Measurements from ENCODE around the gene PLPP1.

The PLPP1 gene

DNA sequence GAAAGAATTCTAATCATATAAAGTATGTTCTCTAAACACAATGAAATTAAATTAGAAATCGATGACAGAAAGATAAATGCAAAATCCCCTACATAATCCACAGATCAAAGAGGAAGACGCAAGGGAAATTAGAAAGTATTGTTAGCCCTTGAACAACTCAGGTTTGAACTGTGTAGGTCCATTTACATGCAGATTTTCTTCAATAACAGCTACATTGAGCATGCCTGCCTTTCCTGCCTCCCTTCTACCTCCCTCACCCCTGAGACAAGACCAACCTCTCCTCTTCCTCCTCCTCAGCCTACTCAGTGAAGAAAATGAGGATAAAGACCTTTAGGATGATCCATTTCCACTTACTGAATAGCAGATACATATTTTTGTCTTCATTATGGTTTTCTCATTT is 75.2 kb downstream of the PLPP1 start:
- H3K4me3 ChIP-seq (ENCODE audit: low read depth, low read length) = no peak overlapping the region

DNA sequence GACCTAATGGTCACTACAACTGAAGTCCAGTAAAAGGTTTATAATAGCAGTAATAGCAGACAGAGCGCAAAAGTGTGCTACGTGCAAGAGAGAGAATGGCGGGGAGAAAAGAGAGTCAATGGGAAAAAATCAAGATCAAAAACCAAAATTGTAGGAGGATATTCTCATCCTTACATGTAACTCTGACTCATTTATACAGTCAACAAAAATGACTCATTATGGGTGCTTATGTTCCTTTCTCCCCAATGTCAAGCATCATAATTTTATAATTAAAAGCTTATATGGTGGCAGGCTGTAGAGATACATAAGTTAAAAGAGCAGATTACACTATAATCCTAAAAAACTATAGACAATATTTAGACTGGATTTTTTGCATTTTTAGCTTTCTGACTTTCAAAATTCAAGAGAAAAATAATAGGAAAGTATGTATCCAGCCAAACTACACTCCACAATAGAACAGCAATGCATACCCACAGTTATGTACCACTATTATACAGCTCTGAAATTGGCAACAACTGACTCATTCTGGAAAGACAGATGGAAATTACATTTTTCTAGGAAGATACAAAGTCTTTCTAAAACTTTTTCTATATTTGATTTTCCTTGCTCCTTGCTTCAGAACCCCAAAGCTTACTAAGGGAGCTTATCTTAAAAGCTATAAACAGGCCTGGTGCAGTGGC is 78.4 kb downstream of the PLPP1 start:
- no peak for DNase-seq (ENCODE audit: low read depth)
- no peak overlapping the region for H3K4me3 ChIP-seq (ENCODE audit: low read depth, low read length)

More for the DNA sequence above, 75.2 kb downstream of the PLPP1 start:
- no peak for DNase-seq (ENCODE audit: low read depth)

DNA sequence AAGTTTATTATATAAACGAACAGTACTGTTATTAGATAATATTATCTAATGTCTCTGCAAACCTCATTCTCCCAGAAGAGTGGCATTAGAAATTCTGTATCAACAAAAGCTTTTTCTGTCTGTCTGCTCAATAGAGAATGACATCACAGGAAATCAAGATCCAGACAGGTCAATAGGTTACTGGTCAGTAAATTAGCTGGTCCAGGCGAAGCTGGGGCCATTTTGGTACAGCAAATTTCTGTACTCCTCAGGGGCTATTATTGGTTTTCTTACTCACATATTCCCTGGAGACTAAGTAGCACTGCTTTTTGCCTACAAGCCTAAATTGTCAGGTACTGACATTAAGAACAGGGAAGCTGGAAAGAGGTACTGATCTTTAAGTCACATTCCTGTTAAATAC is 80.5 kb downstream of the PLPP1 start:
- no peak overlapping the region for H3K4me3 ChIP-seq (ENCODE audit: low read depth, low read length)
- no peak for DNase-seq (ENCODE audit: low read depth)

DNA sequence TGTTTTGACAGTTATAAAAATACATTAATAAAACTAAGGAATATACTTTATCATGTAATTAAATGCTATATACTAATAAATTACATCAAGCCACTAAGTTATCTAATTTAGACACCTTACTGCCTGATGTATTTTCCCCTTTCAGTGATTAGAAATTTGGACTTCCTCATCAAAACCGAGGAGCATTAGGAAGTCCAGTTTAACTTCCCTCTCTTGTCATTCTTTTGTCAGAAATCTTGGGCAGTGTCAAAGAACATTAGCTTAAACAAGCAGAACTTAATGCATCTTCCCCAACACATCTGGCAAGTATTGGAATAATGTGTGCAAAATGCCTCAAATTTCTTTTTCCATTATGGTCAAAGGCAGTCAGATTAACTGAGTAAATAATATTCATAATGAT is 81.6 kb downstream of the PLPP1 start:
- no peak for DNase-seq (ENCODE audit: low read depth)
- H3K4me3 ChIP-seq (ENCODE audit: low read depth, low read length) = no peak overlapping the region

DNA sequence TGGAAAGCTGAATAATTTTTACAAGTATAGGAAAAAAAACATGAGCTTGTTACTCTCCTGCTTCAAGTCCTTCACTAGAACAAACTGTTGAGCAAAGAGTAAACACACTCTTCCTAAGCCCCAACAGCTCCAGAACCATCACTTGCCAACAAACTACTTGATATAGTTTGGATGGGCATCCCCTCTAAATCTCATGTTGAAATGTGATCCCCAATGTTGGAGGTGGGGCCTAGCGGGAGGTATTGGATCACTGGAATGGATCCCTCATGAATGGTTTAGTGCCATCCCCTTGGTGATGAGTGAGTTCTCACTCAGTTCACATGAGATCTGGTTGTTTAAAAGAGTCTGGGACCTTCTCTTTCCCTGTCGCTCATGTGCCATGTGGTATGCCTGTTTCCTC is 82.8 kb downstream of the PLPP1 start:
- no peak overlapping the region for H3K4me3 ChIP-seq (ENCODE audit: low read depth, low read length)
- DNase-seq (ENCODE audit: low read depth) = no peak

DNA sequence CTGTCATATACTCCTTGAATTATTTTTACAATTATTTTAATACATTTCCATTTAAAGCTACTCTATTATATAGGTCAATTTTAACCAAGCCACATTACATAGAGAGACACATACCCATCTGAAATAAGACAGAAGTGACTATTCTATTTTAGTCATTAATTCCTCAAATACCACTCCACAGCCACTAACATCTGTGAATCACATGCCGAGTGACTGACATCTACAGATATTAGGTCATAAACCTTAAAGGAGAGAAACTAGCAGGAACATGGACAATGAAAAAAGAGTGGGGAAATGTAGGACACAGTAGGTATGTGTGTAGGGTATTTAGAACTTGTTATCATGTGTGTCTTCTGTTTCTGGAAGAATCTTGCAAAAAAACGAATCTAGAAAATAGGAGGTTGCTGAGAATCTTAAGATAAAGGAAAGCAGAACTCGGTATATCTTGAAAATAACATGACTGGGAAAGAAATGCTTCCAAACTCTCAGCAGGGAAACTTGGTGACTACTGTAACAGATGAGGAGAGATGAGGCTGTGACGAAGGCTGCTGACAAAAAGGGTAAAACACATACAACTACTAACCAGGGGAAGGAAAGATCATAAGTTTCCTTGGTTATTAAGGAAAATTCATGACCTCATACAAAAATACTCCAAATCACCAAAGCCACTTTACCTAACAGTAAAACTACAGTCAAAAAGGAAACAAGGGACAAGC is 84.6 kb downstream of the PLPP1 start:
- no peak for DNase-seq (ENCODE audit: low read depth)
- no peak overlapping the region for H3K4me3 ChIP-seq (ENCODE audit: low read depth, low read length)

DNA sequence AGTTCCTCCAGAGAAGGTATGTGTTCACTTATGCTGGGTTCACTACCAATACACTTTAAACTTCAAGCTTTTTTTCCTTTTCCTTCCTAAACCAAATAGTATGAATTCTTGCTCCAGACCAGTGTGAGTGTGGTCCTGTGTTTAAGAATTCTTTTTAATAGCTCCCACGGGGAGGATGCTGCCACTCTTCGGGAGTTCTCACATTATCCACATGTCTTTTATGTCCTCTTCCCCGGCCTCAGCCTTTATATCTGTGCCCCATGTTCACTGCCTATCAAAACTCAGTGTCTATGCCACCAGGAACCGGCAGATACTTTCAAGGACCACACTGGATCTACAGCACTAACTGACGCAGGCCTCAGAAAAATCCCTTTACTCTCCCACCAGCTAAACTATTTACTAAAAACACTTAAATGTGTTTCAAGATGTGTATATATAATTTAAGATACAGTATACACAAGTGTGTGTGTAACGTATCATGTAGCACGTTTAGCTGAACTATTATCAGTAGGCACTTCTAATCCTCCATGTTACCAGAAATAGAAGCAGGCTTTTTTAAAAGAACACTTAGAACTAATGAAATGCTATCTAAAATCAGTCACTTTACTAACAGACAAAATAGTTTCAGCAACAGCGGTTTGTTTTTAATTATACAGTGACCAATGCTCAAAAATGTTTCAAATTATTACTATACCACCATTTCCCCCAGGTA is 88.0 kb downstream of the PLPP1 start:
- DNase-seq (ENCODE audit: low read depth) = no peak

DNA sequence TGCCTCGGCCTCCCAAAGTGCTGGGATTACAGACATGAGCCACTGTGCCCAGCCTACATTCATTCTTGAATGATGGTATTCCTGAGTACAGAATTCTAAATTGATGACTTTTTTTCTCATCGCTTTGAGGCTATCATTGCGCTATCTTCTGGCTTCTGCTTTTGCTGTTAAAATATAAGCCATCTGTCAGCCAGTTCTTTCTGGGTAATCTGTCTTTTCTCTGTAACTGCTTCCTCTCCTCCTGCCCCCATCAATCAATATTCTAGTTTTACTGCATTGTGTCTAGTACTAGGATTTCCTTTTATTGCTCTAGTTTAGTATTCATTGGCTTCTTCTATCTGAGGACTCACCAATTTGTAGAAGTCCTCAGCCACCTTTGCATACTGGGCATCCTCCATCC is 89.0 kb downstream of the PLPP1 start:
- H3K4me3 ChIP-seq (ENCODE audit: low read depth, low read length) = no peak overlapping the region
- DNase-seq (ENCODE audit: low read depth) = no peak

More for the DNA sequence above, 88.0 kb downstream of the PLPP1 start:
- H3K4me3 ChIP-seq (ENCODE audit: low read depth, low read length) = no peak overlapping the region

DNA sequence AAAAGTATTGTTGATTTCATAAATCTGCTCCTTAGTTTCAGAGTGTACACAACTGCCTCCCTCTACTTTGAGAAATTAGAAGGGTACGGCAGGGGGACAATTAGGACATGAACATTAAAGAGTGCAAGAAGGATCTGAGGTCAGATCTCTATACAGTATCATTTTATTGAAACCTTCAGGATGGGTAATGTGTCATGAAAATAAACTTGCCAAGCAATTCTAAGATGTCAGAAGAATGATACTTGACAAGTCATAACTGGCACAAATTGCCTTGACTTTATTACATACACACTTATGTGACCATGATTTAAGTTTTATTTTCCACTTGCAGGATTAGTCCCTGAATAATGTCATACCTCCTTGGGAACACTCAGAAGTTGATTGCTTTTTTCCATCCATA is 92.8 kb downstream of the PLPP1 start:
- no peak overlapping the region for H3K4me3 ChIP-seq (ENCODE audit: low read depth, low read length)
- no peak for DNase-seq (ENCODE audit: low read depth)

DNA sequence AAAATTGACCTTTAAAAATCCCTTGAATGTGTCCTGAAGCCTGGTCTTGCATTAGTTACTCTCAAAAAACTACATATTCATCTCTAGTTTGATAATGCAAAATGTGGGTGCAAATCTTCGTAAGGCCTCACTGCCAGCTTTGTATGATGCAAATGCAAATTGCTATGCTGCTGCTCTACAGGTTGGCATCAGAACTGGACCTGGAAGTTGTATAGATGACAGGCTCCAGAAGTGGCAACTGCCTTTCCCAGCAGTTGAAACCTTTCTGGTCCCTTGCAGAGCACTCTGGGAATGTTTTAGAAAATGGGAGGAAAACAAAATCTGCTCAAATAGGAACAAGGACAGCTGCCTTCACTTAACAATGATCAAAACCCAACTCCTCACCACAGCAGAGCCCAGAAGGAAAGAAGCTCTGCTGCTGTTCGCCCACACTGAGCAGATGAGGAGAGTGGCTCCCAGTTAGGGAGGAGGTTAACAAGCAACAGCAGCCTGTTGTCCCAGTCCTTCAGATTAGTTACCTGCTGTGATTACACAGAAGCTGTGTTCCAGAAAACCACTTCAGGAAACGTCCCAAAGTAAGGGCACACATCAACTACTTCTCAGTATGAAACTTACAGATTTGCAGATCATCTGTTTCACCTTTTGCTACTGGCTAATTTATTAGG is 93.5 kb downstream of the PLPP1 start:
- no peak overlapping the region for H3K4me3 ChIP-seq (ENCODE audit: low read depth, low read length)
- no peak for DNase-seq (ENCODE audit: low read depth)

DNA sequence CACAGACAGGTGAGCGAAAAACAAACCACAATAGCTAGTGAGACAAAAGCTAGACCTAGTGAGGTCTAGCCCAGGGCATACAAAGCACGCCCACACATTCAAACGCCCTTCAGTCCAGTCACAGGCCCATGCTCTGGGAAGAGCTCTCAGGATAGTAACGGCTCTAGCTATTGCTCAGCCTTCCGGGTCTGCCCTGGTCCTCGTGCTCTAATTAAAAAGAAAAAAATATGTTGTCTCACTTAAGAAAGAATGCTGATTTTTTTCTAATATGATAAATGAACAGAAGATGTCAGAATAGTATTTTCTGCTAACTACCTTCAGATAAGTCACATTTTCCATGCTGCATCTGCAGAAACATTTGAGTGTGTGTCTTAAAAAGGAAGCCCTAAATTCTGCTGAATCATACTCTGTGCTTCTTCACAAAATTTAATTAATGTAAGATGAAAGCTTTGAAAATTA is 94.5 kb downstream of the PLPP1 start:
- no peak for DNase-seq (ENCODE audit: low read depth)
- no peak overlapping the region for H3K4me3 ChIP-seq (ENCODE audit: low read depth, low read length)

DNA sequence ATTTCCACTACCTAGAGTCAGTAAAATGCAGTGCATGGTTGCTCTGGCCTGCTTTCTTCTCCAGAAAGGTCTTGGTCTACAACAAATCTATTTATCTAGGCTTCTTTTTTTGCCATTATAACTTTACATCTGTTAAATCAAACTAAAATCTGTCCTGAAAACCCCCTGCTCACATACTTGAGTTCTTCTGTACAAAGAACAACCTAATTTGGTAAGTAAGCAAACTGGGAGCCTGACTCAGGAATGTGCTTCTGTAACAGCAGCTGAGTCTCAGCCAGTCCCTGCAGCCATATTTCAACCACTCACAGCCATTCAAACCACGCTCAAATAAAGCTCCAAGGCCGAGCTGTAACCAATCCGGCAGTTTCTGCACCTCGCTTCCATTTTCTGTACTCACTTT is 95.8 kb downstream of the PLPP1 start:
- DNase-seq (ENCODE audit: low read depth) = peak; percentile 49
- no peak overlapping the region for H3K4me3 ChIP-seq (ENCODE audit: low read depth, low read length)

DNA sequence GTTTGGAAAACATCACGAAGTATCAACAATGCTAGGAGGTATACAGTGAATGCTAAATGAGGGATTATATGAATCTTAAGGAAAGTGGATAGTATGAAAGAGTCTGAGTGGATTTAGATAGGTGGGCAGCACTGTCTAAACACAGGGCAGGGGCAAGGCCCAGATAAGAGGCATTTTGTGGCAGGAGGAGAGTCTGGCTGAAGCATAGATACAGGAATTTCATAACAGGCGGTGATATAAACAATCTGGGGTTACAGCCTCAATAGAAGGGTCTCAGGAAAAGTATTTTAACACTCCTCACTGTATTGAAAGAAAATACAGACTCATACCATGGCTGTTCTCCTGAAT is 96.9 kb downstream of the PLPP1 start:
- no peak for DNase-seq (ENCODE audit: low read depth)
- H3K4me3 ChIP-seq (ENCODE audit: low read depth, low read length) = no peak overlapping the region

DNA sequence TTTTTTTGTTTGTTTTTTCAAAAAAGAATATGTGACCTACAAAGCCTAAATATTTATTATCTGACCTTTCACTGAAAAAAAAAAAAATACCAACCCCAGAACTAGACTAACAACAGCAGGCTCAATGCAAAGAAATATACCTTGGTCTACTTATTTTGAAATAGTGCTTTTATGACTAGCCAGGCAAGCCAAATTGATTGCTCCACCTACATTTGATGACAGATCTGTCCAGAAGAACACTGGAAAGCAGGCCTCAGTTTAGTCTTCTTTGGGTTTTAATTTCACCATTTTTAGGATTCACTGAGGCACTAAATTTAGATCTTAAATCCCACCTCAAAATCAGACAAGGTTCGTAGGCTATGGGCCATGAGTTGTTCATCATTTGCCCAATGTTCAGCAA is 97.3 kb downstream of the PLPP1 start:
- DNase-seq (ENCODE audit: low read depth) = no peak
- H3K4me3 ChIP-seq (ENCODE audit: low read depth, low read length) = no peak overlapping the region

DNA sequence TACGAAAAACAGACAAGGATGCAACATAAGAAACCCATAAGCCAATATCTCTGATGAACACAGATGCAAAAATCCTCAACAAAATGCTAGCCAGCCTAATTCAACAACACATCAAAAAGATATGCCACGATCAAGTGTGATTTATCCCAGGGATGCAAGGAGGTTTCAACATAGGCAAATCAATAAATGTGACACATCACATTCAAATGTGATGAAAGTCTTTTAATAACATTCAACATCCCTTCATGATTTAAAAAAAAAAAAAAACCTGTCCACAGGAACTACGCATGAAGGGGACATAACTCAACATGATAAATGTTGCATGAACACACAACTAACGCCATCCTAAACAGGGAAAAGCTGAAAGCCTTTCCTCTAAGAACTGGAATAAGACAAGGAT is 102.2 kb downstream of the PLPP1 start:
- no peak overlapping the region for H3K4me3 ChIP-seq (ENCODE audit: low read depth, low read length)
- DNase-seq (ENCODE audit: low read depth) = no peak

DNA sequence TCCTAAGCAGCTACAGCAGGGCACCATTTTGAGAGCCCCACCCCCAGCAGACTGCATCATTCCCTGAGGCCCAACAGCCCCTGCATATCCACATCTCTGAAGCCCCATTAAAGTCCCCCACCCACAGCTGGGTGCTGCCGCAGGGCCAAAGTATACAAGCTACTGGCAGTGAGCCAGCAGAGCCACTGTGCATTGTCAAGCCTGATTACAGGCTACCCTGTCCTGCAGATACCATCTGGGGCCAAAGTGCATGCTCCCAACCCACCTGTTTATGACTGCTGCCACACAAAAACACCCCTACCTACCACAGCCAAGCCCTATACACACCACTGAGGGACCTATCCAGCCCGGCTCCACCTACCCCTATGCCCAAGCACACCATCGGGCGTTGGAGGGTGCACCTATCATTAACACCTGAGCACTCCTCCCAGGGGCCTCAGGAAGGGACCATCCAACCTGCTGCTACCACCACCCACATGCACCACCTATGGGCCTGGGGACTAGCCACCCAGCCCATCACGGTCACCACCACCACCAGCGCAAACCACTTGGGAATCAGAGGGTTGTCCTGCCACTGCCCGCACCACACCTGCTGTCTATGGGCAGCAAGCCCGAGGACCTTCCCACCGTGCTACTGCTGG is 105.0 kb downstream of the PLPP1 start:
- no peak overlapping the region for H3K4me3 ChIP-seq (ENCODE audit: low read depth, low read length)
- DNase-seq (ENCODE audit: low read depth) = no peak

DNA sequence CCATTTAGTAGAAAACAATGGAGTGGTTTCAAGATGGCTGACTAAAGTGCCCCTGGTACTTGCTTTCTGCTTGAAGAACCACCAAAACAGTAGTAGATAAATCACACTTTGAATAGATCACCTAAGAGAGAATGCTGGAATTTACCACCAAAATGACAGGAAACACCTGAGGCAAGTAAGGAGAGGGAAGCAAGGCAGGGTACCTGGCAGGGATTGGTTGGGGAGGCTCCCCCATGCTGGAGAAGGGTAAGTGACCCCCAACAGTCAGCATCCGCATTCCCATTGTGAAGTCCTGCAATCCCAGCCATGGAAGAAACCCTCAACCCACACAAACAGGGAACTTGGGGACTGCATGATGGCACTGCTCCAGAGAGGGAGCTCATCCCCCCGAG is 105.5 kb downstream of the PLPP1 start:
- DNase-seq (ENCODE audit: low read depth) = no peak
- H3K4me3 ChIP-seq (ENCODE audit: low read depth, low read length) = no peak overlapping the region

DNA sequence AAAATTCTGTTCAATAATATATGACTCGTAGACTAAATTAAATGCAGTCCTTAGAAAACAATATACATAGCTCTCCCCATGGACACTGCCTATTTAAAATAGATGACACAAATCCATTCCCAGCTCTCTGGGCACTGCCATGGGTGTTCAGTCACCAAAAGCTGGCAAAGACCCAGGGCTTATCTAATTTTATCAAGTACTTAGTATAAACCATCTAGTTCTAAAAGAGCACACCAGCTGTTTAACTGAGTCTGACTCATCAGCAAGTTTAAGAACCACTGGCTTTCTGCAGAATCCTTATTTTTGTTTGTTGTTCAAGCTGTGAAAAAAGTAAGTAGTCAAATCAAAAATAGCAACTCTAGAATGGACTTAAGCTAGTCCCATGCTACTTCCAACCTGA is 107.6 kb downstream of the PLPP1 start:
- no peak overlapping the region for H3K4me3 ChIP-seq (ENCODE audit: low read depth, low read length)
- DNase-seq (ENCODE audit: low read depth) = peak; percentile 44

DNA sequence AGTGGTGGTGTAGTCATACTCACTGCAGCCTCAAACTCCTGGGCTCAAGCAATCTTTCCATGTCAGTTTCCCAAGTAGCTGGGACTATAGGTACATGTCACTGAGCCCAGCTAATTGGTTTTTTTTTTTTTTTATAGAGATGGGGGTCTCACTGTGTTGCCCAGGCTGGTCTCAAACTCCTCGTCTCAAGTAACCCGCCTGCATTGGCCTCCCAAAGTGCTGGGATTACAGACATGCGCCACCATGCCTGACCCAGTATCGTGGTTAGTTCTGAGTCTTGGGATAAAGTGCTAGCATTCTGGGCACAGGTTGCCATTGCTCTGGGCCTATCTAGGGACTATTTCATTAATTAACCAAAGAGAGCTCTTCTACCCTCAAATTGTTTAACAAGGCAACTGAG is 108.3 kb downstream of the PLPP1 start:
- DNase-seq (ENCODE audit: low read depth) = no peak
- no peak overlapping the region for H3K4me3 ChIP-seq (ENCODE audit: low read depth, low read length)

DNA sequence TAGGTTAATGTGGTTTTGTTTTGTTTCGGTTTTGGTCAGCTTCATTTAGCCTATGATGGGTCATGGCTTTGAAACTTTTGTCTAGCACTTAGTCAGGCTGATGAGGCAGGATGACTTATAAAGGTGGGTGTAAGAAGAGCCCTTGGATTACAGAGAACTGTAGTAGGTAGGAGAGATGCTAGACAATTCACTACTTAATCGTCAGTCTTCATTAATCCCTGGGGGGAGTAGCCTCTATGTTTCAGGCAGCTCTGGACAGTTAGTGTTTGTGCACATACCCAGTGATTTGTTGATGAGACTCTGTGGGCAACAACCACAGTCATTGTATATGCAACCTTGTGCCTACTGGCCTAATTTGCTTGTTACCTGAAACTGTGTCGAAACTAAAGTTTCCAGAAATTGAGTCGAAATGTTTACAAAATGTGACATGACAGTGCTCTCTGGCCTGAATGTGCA is 113.7 kb downstream of the PLPP1 start:
- no peak overlapping the region for H3K4me3 ChIP-seq (ENCODE audit: low read depth, low read length)
- no peak for DNase-seq (ENCODE audit: low read depth)
